ENCODE measurements around the gene PKNOX2.

The PKNOX2 gene

DNA sequence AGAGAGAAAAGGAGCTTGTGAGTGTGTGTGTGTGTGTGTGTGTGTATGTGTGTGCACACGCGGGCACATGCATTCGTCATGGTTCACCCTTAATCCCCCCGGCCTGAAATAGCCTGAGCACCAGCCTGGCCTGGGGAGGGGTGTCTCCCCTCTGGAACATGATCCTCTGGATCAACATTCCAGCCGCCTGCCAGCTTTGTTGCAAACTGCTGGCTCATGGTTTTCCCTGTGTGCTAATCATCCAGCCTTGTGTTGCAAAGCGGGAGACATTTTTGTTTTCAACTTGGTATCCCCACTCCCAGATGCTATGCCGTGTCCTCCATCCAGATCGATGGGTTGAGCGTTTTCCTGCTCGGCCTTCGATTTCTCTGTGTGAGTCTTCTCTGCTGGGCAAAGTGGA lies 237.2 kb downstream of the PKNOX2 start:
- no peak for DNase-seq (ENCODE audit: extremely low read depth in 1 of 2, low read depth in 1 of 2)

DNA sequence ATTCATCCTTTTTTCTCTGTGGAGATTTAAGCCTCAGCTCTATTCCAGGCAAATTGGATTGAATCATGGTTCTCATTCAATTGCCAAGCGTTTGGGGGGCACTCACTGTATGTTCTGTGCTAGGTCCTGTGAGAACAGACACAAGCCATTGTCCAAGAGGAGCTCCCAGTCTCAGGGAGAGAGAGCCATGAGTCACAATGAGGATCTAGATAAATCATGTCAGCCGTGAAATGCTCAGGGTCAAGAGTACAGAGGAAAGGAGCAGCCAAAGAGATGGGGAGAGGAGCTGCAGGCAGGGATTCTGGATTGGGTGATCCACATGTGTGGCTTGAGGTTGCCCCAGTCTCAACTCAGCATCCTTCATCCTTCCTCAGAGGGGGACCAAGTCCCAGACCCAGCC lies 237.9 kb downstream of the PKNOX2 start:
- DNase-seq (ENCODE audit: extremely low read depth in 1 of 2, low read depth in 1 of 2), result no peak

DNA sequence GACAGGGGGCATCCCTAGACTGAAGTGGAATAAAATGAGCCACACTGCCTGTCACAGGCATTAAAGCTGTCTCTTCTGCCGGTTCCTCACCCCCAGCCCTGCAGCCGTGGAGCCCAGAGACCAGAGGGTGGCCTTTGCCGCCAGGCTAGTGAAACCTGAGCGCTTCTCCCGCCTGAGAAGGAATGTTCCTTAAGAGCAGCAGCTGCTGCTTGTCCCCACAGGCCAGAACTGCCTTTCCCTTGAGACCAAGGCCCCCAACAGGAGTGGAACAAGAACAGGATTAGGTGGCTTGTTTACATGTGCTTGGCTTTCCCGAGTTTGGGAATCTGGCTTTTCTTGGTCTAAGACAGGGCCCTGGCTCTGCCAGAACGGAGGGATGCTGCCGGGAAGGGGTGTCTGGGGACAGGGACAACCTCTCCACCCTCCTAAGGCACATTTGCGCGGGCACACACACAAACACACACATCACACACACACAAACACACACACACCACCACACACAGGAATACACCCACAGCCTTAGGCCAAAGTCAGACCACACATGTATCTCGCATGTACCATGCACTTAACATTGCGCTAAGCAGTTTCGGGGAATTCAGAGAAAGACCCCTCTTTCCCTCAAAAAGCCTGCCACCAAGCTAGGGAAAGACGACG lies 239.7 kb downstream of the PKNOX2 start:
- no peak for DNase-seq (ENCODE audit: extremely low read depth in 1 of 2, low read depth in 1 of 2)

DNA sequence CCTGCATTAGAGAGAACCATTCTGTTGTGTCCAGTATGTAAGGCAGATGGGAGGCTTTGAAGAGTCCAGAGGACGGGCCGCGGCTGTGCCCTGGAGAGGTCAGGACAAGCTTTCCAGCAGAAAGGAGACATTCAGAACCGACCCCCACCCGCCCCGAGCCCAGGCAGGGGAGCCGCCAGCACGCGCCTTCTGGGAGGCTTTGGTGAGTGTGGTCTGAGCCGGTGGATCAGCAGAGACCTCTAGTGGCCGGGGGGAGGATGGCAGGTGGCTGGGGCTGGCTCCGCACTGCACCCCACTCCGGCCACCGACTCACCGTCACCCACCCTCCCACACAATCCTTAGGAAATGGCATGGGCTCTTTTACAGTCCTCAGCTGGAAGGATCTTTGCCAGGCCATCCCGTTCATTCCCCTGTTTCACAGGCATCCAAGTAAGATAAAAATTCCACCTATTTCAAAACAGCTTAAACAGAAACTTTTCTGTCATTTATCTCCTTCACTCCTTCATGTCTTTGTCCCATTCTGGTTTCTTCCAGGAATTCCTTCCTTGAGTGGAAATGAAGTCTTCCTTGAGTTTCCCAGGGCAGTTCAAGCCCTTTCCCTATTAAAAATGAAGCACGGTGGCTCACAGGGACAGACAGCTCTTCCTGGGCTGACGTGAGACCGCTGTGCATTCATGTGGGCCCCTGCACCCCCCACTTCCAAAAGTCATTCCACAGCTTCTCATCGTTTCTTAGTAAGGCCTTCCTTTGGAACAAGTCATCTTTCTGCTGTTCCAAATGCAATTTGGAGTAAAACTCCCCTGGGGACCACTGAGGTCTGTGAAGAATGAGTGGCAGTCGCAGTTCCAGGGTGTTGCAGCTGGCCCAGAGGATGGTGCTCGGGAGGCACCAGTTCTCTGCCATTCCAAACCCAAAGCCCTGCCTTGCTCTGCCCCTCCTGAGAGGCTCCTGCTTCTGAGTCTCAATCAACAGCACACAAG lies 240.6 kb downstream of the PKNOX2 start:
- peak; percentile 20 to 31 for DNase-seq (ENCODE audit: extremely low read depth in 1 of 2, low read depth in 1 of 2)

DNA sequence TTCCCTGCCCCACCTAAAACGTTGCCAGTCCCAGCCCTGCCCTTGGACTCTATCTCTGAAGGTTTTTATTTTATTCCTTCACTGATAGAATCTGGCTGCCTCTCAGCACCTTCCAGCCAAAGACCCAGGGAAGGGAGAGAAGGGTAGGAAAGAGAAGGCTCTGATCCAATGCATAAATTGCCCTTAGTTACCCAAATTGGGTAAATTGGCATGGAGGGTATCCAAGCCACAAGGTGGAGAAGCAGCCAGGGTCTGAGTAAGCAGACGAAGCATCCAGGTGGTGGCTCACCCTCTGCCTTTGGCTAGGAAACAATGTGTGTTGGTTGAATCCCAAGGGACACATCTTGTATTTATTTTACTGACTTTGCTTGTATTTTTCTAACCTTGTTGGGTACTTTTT lies 242.5 kb downstream of the PKNOX2 start:
- no peak for DNase-seq (ENCODE audit: extremely low read depth in 1 of 2, low read depth in 1 of 2)

DNA sequence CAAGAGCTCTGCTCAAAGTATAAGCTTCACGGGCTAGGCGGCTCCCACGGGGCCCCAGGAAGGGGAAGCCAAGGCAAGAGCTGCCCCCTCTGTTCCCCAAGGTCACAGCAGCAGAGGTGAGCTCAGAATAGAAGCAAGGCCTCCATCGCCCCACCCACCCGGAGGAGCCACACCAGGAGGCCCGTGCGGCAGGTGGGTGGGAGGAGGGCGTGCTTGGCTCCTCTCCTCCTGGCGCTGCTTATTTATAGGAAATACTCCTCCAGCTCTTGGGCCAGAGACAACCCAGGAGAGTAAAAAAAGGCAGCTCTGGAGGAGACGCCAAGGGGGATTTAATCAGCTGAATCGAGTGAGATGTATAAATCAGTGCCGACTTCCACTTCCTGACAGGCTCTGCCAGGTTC lies 243.8 kb downstream of the PKNOX2 start:
- DNase-seq (ENCODE audit: extremely low read depth in 1 of 2, low read depth in 1 of 2), result no peak

DNA sequence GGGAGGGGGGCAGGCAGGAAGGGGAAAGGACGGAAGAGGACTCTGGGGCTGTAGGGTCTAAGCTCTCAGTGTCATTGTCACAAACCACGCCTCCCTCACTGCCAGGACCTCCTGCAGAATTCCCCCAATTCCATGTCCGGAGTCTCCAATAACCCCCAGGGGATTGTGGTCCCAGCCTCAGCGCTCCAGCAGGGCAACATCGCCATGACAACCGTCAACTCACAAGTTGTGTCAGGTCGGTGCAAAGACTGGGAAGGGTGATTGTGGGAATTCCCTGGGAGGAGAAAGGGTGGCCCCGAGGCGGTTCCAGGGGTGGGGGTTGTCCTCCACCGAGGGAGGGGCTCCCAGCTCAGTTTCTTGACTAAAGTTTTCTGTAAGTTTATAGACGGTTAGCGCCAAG lies 245.5 kb downstream of the PKNOX2 start:
- DNase-seq (ENCODE audit: extremely low read depth in 1 of 2, low read depth in 1 of 2), result no peak

DNA sequence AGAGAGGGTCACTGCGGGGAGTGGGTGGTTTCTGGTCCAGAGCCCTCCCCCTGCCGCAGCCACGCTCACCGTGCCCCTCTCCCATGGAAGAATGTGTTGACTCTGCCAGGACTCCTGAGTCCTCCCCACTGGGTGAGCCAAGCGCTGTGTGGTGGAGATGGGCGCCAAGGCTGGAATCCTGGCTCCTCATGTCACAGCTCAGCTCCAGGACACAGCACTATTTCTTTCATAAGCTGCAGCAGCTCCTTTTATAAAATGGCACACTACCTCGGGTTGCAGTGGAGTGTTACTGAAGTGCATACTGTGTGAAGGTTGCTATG lies 247.6 kb downstream of the PKNOX2 start:
- DNase-seq (ENCODE audit: extremely low read depth in 1 of 2, low read depth in 1 of 2), result no peak

DNA sequence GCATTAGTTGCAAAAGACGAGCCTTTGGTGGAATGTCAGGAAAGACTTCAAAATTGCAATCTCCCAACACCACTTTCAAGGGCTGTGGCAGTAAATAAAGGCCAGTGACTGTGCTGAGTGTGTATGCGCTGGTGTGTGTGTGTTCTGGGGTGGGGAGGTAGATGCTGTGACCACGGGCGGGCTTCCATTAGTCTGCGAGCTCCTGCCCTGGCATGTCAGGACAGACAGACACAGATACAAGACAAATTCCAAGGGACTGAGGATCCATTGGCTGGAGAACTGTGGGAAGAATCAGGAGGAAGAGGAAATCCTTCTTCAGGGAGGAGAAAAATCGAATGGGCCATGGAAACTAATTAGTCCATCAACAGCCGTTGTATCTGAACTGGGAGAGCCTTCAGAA lies 248.0 kb downstream of the PKNOX2 start:
- no peak for DNase-seq (ENCODE audit: extremely low read depth in 1 of 2, low read depth in 1 of 2)

DNA sequence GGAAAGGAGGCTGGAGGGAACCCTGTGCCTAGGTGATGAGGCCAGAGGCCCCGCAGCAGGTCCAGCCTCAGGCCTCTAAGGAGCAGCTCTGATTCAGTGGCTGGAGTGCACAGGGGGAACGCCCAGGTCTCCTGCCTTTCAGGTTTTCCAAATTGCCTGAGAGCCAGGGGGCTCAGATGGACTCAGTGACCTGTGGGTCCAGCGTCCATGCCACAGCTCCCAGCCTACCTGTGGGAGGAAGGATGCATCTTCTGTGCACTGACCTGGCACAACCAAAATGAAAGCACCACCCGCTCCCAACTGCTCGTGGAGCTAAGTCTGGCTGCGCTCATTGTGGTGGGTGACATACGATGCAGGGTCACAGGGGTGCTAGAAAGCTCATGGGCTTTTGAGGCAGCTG lies 248.7 kb downstream of the PKNOX2 start:
- DNase-seq (ENCODE audit: extremely low read depth in 1 of 2, low read depth in 1 of 2), result no peak

DNA sequence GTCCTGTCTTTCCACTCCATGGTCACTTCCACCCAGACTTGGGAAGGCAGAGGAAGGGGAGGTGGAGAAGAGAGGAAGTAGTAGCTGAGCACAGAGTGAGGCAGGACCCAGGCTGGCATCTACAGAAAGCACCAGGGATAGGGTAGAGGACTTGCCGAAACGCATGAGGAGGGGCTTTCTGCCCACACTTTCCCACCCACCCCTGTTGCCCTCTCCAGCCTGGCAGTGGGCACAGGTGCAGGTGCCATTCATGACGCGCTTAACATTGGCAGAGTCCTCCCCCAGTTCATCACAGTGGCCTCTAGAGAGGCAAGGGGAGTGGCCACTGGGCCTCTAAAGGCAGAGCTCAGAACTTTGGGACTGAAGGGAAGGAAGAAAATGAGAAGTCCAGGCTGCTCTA lies 249.6 kb downstream of the PKNOX2 start:
- DNase-seq (ENCODE audit: extremely low read depth in 1 of 2, low read depth in 1 of 2), result no peak

DNA sequence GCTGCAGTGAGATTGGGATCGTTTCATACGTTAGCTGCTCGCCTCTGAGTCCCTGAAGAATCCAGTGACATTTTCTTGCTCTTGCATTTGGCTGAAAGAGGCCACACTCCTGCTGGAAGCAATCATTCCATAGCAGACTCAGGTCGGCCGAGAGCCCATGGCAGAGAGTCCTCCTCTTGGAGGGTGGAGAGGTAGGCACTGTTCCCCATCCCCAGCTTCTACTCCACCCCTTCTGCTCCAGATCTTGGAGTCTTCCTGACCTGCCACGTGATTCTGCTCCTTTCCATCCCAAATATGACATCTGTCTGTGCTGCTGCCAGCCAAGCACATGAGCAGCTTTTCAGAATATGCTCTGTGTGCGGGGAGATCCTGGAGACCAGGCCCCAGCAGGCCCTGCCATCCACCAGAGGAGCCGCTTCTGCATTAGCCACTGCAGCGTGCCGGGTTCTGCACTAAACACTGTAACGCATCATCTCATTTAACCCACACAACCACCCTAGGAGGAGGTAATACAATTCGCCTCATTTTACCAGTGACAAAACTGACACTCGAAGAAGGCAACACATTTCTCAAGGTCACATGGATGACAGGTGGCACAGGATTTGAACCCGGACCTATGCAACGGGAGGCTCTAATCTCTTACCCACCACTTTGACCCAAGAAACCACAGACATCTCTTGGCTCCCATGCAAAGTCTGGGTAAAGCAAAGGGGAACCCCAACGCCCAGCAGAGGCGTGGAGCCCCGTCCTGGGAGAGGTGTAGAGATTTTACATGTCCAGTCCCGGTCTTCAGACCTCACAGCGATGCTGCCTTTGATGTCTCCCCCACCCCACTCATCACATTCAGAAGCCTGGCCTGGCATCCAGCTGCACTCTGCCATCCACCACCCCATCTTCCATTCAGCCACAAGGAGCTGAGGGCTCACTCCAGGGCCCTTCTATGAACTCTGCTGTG lies 252.7 kb downstream of the PKNOX2 start:
- no peak for DNase-seq (ENCODE audit: extremely low read depth in 1 of 2, low read depth in 1 of 2)

DNA sequence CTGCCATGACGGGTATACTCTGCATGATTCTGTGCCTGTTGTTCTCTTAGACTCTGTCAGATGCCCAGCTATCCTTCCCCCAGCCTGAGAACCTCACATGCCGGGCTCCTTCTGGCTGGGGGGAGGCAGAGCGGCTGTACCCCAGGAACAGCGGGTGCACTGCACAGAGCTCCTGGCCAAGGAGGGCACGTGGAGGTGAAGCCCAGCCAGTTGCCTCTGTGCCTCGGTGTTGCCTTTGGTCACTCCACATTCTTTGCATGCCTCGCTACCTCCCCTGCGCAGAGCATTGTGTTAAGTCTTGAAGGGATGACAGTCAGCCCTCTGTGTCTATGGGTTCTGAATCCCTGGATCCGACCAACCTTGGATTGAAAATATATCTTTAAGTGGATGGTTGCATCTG lies 253.8 kb downstream of the PKNOX2 start:
- no peak for DNase-seq (ENCODE audit: extremely low read depth in 1 of 2, low read depth in 1 of 2)

DNA sequence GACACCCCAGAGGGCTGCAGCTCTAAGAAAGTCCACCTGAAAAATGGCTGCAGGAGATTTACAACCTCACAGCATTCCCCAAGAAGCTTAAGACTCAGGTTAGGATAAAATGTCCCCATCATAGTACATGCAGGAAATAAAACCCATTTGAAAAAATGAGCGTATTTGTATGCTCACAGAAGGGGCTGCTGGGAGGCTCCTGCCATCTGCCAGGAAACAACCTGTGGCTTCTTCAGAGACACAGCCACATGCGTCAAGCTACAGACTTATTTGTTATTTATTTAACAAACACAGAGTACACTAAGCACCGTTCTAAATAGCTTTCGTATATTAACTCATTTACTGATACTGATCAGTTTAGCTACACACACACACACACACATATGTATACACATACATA lies 258.1 kb downstream of the PKNOX2 start:
- DNase-seq (ENCODE audit: extremely low read depth in 1 of 2, low read depth in 1 of 2), result no peak

DNA sequence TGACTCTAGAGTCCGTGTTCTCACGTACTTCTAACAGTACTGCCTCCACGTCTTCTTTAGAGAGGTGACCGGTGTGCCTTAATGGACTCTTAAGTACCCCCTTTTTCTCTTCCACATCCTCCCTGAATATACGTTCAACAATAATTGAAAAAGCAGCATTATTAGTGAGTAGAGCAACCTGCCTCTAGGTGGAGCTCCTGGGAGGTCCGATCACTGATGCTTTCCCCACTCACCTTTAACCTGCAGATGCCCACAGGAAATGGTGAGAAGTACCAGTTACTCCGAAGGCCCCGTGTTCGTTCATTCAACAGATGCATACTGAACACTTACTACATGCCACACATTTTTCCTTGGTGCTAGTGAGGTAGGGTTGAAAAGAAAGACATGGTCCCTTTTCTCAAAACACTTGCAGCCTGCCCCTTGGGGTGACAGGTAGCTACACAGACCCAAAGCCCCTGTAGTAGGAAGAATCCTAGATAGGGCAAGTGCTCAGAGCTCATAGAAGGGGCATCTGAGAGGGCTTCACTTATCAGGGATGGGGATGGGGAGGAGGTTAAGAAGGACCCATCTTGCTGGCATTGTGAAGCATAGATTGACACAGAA lies 258.8 kb downstream of the PKNOX2 start:
- no peak for DNase-seq (ENCODE audit: extremely low read depth in 1 of 2, low read depth in 1 of 2)

DNA sequence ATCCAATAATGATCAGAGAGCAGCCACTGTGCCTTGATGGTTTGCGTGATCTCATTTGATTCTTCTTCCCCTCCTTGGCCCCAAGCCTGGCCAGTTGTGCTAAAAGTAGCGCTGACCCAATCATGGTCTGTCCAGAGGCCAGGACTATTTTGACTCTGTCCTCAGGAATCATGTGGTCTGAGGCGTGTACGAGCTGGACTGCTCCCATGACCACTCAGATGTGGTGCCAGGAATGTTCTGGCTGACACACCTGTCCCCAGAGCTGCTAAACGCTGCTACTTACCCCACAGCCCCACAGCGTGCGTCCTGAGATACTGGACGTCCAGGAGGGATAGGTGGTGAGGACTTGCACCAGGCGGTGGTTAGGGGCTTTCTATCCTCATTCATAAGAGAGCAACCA lies 261.1 kb downstream of the PKNOX2 start:
- no peak for DNase-seq (ENCODE audit: extremely low read depth in 1 of 2, low read depth in 1 of 2)

DNA sequence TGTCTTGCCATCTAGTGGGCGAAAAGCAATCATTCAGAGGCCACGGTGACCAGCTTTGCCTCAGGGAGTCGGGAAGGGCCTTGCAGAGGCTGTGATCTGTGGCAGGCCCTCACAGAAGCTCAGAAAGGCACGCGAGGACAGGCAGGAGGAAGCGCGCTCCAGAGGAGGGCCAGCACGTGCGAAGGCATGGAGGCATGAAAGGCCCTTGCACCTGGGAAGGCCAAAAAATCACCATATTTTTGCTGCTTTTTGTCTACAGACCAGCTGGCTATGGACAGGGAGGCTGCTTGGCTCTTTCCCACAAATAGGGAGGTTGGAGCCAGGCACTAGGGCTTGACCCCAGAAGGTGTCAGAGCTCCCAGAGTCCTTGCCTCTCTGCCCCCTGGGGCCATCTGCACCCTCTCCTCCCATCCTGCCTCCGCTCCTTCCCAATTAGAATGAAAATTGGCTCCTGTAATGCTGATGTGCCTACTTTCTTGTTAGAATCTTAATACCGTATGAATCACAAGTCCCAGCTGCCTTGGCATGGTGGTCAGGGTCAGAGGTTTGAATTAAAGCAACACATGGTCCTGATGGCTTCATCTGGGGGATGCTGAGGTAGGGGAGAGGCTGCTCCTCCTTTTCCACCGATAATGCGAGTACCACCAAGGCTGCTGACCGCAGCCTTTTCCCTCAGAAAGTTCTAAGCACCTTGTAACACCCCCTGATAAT lies 262.4 kb downstream of the PKNOX2 start:
- no peak for DNase-seq (ENCODE audit: extremely low read depth in 1 of 2, low read depth in 1 of 2)

DNA sequence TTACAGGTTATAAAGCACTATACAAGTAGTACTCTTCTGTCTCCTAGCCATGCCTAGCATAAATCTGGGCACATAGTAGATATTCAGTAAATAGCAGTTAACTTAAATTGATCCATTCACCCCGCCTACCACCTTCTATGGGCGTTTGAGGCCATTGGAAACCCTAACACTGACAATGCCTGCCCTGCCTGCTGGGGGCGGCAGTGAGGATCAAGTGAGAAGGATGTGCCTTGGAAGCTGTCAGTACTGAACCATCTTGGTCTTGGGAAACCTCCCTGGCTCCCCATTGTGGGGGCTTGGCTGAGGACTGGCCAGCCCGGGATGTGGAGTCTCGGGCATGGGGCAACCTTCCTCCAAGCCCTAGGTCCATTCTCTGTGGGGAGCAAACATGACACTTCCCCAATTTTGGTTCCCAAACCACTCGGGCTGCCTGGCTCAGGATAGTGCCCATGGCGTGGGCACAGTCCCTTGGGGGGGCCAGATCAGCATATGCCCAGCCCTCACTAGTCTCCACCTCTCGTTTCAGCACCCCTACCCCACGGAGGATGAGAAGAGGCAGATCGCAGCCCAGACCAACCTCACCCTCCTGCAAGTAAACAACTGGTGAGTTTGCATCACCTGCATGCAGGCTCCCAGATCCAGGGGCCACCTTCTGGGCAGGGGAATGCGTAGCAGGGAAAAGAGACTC lies 264.1 kb downstream of the PKNOX2 start:
- DNase-seq (ENCODE audit: extremely low read depth in 1 of 2, low read depth in 1 of 2), result no peak

DNA sequence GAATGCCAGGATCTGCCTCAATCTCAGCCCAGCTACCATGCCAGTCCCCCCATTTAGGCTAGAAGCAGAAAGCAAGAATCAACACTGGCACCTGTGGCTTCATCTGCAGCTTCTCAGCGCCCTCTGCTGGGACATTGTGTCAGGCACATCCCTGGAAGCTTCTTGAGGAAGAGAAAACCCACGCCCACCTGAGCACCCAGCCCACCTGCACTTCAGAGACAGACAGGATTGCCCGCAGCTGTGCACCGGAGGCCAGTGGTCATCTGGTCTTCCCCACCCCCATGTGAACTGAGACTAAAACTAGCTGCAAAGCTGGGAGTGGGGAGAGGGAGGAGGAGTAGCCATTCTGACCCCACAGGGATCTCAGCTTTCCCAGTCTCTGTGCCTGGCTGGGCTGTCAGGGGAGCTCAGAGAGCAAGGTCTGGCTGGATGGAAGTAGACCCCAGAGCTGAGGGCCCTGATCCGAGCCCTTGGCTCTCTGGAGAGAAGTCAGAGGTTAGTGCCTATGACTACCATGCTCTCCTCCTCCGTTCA lies 264.7 kb downstream of the PKNOX2 start:
- DNase-seq (ENCODE audit: extremely low read depth in 1 of 2, low read depth in 1 of 2), result peak in 1 of 2 donors; percentile 36
